GM23338 (cell line): ENCODE data around the gene DPYD.

ENCODE experiments used
- EZH2 ChIP-seq: fragments of 200-600 bp; sonication (generic); IDR thresholded peaks from one replicate; pipeline ENCODE4 v1.8.0; 2017; ENCODE audit warnings: antibody characterized with exemption, mild to moderate bottlenecking, low read depth; ENCODE audit not compliant: unreplicated experiment
- EZH2phosphoT487 ChIP-seq: fragments of 200-600 bp; sonication (generic); IDR thresholded peaks from one replicate; pipeline ENCODE4 v1.8.1; 2018; ENCODE audit warnings: antibody characterized with exemption; ENCODE audit not compliant: unreplicated experiment
- JUNB ChIP-seq: IDR thresholded peaks from one replicate; pipeline ENCODE4 v1.6.1; 2016; ENCODE audit warnings: antibody characterized with exemption; ENCODE audit not compliant: unreplicated experiment
- POLR2AphosphoS5 ChIP-seq: IDR thresholded peaks from 2 replicates; pipeline ENCODE4 v1.6.1; 2016; ENCODE audit warnings: antibody characterized with exemption, low read depth
- TF ChIP-seq, protein P1 (sequence below), 2 experiments: fragments of 200-600 bp in 1 of 2; sonication (generic) in 1 of 2; conservative IDR thresholded peaks; 2 replicates each; pipeline versions ENCODE4 v1.5.1 to v1.6.1; 2016 to 2017; ENCODE audit warnings: antibody characterized with exemption in 2 of 2, low read depth in 2 of 2, mild to moderate bottlenecking in 2 of 2, moderate library complexity in 1 of 2
- TF ChIP-seq, protein P2 (sequence below): IDR thresholded peaks from one replicate; pipeline ENCODE4 v1.6.1; 2018; ENCODE audit warnings: antibody characterized with exemption; ENCODE audit not compliant: unreplicated experiment
- TF ChIP-seq, protein P3 (sequence below): IDR thresholded peaks from 2 replicates; pipeline ENCODE4 v1.6.1; 2016; ENCODE audit warnings: antibody characterized with exemption

DNA sequence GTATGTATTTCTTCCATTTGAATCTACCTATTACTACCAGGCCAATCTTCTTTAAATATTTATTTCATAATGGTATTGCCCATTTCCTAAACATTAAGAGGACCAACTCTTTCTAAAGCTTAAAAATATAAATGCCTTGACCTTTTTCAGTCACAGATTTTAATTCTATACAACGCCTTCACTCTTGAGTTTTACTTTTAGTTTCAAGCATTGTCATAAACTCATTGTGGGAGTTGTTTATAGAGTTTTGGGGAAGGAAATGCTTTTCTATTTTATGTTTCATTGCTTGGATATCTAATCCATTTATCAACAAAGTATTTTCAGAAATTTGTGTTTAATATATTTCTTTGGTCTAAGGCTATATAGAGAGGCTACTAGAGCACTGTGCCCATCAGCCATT, 155.8 kb downstream of the DPYD start:
- TF ChIP-seq EZH2phosphoT487 (no peak), EZH2 (no peak), POLR2AphosphoS5 (no peak), JUNB (no peak)
- TF ChIP-seq, protein P1, sequence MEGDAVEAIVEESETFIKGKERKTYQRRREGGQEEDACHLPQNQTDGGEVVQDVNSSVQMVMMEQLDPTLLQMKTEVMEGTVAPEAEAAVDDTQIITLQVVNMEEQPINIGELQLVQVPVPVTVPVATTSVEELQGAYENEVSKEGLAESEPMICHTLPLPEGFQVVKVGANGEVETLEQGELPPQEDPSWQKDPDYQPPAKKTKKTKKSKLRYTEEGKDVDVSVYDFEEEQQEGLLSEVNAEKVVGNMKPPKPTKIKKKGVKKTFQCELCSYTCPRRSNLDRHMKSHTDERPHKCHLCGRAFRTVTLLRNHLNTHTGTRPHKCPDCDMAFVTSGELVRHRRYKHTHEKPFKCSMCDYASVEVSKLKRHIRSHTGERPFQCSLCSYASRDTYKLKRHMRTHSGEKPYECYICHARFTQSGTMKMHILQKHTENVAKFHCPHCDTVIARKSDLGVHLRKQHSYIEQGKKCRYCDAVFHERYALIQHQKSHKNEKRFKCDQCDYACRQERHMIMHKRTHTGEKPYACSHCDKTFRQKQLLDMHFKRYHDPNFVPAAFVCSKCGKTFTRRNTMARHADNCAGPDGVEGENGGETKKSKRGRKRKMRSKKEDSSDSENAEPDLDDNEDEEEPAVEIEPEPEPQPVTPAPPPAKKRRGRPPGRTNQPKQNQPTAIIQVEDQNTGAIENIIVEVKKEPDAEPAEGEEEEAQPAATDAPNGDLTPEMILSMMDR (conservative IDR thresholded peaks at IDR 0.05; ENCODE audit: low read depth in 2 of 2): no peak
- TF ChIP-seq, protein P2, sequence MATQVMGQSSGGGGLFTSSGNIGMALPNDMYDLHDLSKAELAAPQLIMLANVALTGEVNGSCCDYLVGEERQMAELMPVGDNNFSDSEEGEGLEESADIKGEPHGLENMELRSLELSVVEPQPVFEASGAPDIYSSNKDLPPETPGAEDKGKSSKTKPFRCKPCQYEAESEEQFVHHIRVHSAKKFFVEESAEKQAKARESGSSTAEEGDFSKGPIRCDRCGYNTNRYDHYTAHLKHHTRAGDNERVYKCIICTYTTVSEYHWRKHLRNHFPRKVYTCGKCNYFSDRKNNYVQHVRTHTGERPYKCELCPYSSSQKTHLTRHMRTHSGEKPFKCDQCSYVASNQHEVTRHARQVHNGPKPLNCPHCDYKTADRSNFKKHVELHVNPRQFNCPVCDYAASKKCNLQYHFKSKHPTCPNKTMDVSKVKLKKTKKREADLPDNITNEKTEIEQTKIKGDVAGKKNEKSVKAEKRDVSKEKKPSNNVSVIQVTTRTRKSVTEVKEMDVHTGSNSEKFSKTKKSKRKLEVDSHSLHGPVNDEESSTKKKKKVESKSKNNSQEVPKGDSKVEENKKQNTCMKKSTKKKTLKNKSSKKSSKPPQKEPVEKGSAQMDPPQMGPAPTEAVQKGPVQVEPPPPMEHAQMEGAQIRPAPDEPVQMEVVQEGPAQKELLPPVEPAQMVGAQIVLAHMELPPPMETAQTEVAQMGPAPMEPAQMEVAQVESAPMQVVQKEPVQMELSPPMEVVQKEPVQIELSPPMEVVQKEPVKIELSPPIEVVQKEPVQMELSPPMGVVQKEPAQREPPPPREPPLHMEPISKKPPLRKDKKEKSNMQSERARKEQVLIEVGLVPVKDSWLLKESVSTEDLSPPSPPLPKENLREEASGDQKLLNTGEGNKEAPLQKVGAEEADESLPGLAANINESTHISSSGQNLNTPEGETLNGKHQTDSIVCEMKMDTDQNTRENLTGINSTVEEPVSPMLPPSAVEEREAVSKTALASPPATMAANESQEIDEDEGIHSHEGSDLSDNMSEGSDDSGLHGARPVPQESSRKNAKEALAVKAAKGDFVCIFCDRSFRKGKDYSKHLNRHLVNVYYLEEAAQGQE: no peak
- TF ChIP-seq, protein P3, sequence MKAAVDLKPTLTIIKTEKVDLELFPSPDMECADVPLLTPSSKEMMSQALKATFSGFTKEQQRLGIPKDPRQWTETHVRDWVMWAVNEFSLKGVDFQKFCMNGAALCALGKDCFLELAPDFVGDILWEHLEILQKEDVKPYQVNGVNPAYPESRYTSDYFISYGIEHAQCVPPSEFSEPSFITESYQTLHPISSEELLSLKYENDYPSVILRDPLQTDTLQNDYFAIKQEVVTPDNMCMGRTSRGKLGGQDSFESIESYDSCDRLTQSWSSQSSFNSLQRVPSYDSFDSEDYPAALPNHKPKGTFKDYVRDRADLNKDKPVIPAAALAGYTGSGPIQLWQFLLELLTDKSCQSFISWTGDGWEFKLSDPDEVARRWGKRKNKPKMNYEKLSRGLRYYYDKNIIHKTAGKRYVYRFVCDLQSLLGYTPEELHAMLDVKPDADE: no peak
